ENCODE data around the gene CAV2. TPM values are rescaled to one million over a fixed set of nuclear protein-coding genes. Genes with fewer than 3 reads are reported as not detected.
A peak's percentile ranks its signal among the peaks of the same experiment; 100 is the strongest.

CAV2 gene
- total and polyA plus RNA-seq, 9 of the 15 experiments (the other 6 are each of a cell fraction or from before 2014, with no cell fraction given): 16.1 to 137 (median 38.3) TPM

GRCh38 chr7:116499168-116500077 lies at the start of gene CAV2 (continued):
- TF ChIP-seq, protein P1, sequence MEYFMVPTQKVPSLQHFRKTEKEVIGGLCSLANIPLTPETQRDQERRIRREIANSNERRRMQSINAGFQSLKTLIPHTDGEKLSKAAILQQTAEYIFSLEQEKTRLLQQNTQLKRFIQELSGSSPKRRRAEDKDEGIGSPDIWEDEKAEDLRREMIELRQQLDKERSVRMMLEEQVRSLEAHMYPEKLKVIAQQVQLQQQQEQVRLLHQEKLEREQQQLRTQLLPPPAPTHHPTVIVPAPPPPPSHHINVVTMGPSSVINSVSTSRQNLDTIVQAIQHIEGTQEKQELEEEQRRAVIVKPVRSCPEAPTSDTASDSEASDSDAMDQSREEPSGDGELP (CRISPR knock-in tag; IDR thresholded peaks at IDR 0.05; ENCODE audit: borderline replicate concordance): peak; percentile 74
- peak; percentile 19 for TF ChIP-seq NEUROD1 (IDR thresholded peaks at IDR 0.05; ENCODE audit: borderline replicate concordance, low read depth, low read length, partially characterized antibody)
- TF ChIP-seq PURB (CRISPR knock-in tag; IDR thresholded peaks at IDR 0.05; ENCODE audit: low read depth): no peak
- TF ChIP-seq ZNF165 (CRISPR knock-in tag; IDR thresholded peaks at IDR 0.05; ENCODE audit: borderline replicate concordance): peak; percentile 46; the same call in 1 of the 2 replicates
- TF ChIP-seq SMAD1 (IDR thresholded peaks at IDR 0.05; ENCODE audit: low read depth, low read length, partially characterized antibody): peak; percentile 14
- no peak for TF ChIP-seq RFX1 (IDR thresholded peaks at IDR 0.05)
- TF ChIP-seq DPF2 (IDR thresholded peaks at IDR 0.05): peak; percentile 47
- TF ChIP-seq, protein P2, sequence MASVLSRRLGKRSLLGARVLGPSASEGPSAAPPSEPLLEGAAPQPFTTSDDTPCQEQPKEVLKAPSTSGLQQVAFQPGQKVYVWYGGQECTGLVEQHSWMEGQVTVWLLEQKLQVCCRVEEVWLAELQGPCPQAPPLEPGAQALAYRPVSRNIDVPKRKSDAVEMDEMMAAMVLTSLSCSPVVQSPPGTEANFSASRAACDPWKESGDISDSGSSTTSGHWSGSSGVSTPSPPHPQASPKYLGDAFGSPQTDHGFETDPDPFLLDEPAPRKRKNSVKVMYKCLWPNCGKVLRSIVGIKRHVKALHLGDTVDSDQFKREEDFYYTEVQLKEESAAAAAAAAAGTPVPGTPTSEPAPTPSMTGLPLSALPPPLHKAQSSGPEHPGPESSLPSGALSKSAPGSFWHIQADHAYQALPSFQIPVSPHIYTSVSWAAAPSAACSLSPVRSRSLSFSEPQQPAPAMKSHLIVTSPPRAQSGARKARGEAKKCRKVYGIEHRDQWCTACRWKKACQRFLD (CRISPR knock-in tag; IDR thresholded peaks at IDR 0.05): 0 out of 2 replicates have a peak, but pooled peaks have one; percentile 42
- TF ChIP-seq STAT6 (CRISPR knock-in tag; IDR thresholded peaks at IDR 0.05): 0 out of 2 replicates have a peak, but pooled peaks have one; percentile 61
- TF ChIP-seq FOXK1 (CRISPR knock-in tag; IDR thresholded peaks at IDR 0.05; ENCODE audit: borderline replicate concordance): no peak
- peak; percentile 62 for TF ChIP-seq ZNF407 (IDR thresholded peaks at IDR 0.05; ENCODE audit: low read depth)
- 0 out of 2 replicates have a peak, but pooled peaks have one; percentile 42 for TF ChIP-seq KDM2B (CRISPR knock-in tag; IDR thresholded peaks at IDR 0.05)
- no peak for TF ChIP-seq ARHGAP35 (IDR thresholded peaks at IDR 0.05; ENCODE audit: partially characterized antibody)

Data from K562 (cell line).